ENCODE results near the gene TIMMDC1.
"Not testable (repeated sequence)": the region's sequence is repeated elsewhere in the genome, so short reads cannot be mapped to it uniquely, and the experiment has no call there.

The TIMMDC1 gene

GRCh38 chr3:119538772-119539171, 40.4 kb downstream of the TIMMDC1 start:
- no peak overlapping the region for H3K27ac Mint-ChIP-seq
- H3K4me3 Mint-ChIP-seq: no peak overlapping the region
- no peaks in the 10 kb centered on the region for H3K36me3 Mint-ChIP-seq
- H3K27me3 Mint-ChIP-seq: no peaks in the 10 kb centered on the region
- H3K9me3 Mint-ChIP-seq: no peaks in the 10 kb centered on the region
- no peaks in the 10 kb centered on the region for H3K4me1 Mint-ChIP-seq

- H3K4me3 Mint-ChIP-seq: no peak overlapping the region
- no peaks in the 10 kb centered on the region for H3K36me3 Mint-ChIP-seq
- H3K9me3 Mint-ChIP-seq: no peaks in the 10 kb centered on the region
- H3K27ac Mint-ChIP-seq: no peak overlapping the region
- H3K27me3 Mint-ChIP-seq: no peaks in the 10 kb centered on the region
- no peaks in the 10 kb centered on the region for H3K4me1 Mint-ChIP-seq
Measured at GRCh38 chr3:119541547-119541946, 43.2 kb downstream of the TIMMDC1 start.

- H3K27ac Mint-ChIP-seq: no peak overlapping the region
- H3K9me3 Mint-ChIP-seq: no peaks in the 10 kb centered on the region
- H3K27me3 Mint-ChIP-seq: no peaks in the 10 kb centered on the region
- H3K4me1 Mint-ChIP-seq: no peaks in the 10 kb centered on the region
- H3K36me3 Mint-ChIP-seq: no peaks in the 10 kb centered on the region
- no peak overlapping the region for H3K4me3 Mint-ChIP-seq
Measured at GRCh38 chr3:119542168-119542767, 43.9 kb downstream of the TIMMDC1 start.

DNA sequence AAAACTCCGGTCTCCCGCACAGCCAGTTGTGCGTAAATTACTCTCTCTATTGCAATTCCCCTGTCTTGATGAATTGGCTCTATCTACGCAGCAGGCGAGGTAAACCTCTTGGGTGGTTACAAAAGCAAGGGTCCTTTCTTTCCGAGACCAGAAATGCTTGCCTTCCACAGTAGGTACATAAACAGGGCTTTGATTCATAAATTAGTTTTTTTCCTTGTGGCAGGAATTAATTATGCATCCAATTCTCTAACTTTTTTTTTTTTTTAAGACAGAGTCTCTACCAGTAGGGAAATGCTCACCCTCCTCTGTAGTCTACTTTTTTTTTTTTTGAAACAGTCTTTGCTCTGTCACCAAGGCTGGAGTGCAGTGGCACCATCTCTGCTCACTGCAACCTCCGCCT, 44.8 kb downstream of the TIMMDC1 start:
- H3K9me3 Mint-ChIP-seq: no peaks in the 10 kb centered on the region
- H3K27ac Mint-ChIP-seq: no peak overlapping the region
- no peaks in the 10 kb centered on the region for H3K4me1 Mint-ChIP-seq
- H3K4me3 Mint-ChIP-seq: no peak overlapping the region
- H3K36me3 Mint-ChIP-seq: no peaks in the 10 kb centered on the region
- H3K27me3 Mint-ChIP-seq: no peaks in the 10 kb centered on the region

DNA sequence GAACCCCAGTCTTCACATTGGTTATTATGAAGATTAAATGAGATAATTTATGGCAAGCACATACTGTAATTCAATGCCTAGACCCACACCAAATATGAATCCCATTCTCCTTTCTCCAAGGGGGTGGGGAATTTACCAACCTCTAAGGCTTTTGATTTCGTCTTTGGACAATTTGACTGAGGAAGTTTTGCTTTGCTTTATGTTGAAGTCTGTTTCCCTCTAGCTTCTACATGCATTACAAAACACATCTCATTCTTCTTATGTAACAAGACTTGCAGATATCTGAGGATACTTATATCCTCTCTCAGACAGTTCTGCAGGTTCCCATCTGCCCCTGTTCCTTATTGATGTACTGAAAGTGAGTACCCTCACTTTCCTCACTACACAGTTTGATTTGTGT, 48.9 kb downstream of the TIMMDC1 start:
- Mint-ChIP-seq H3K27ac (no peak overlapping the region), H3K36me3 (no peaks in the 10 kb centered on the region), H3K4me3 (no peak overlapping the region), H3K9me3 (no peaks in the 10 kb centered on the region), H3K27me3 (no peaks in the 10 kb centered on the region), H3K4me1 (no peaks in the 10 kb centered on the region)

GRCh38 chr3:119548341-119548740, 50.0 kb downstream of the TIMMDC1 start:
- H3K36me3 Mint-ChIP-seq: no peaks in the 10 kb centered on the region
- H3K4me1 Mint-ChIP-seq: no peaks in the 10 kb centered on the region
- H3K4me3 Mint-ChIP-seq: no peak overlapping the region
- no peaks in the 10 kb centered on the region for H3K27me3 Mint-ChIP-seq
- no peak overlapping the region for H3K27ac Mint-ChIP-seq
- H3K9me3 Mint-ChIP-seq: no peaks in the 10 kb centered on the region

DNA sequence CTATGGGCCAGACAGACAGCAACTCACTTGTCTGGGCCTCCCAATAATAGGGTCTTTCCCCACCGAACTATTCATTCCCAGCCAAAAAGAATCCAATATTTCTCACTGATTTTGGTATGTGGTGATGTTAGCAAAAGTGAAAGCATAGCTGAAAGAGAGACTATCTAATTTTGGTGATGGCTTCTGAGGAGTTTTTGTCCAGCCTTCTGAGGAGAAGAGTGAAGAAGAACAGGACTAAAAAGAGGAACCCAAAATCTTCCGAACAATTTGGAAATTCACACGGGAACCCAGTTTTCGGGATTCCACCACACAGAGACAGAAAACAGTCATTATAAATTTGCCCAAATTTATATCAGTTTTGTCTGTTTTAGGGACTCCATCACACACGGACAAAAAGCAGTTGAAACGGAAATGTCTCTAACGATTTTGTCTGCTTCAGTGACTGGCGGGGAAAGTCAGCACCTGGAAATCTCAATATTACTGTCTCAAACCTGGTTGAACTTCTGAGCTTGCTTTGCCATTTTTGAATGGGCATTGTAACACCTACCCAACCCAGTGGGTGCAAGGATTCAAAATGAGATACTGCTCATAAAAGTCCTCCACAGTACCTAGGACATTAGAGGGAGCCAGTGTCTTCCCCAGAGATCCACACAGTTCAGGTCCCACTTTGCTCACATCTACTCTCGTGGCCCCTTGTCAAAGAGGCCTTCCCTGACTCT, 52.0 kb downstream of the TIMMDC1 start:
- Mint-ChIP-seq H3K4me3 (no peak overlapping the region), H3K9me3 (no peaks in the 10 kb centered on the region), H3K27me3 (no peaks in the 10 kb centered on the region), H3K4me1 (no peaks in the 10 kb centered on the region), H3K36me3 (no peaks in the 10 kb centered on the region), H3K27ac (no peak overlapping the region)

DNA sequence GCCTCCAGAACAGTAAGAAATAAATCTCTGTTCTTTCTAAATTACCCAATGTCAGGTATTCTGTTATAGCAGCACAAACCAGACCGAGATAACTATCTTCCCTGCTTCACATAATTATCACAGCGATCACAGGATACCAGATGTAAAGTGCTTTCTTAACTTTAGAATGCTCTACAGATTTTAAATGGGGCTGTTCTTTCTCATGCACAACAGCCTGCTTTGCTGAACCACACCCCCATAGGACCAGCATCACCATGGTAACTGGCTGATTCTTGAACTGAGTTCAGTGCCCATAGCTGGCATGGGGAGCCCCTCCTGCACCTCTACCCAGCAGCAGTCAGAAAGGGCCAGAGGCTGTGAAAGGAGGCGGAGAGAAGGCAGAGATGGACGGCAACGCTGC, 53.3 kb downstream of the TIMMDC1 start:
- Mint-ChIP-seq H3K27me3 (no peaks in the 10 kb centered on the region), H3K4me1 (no peaks in the 10 kb centered on the region), H3K9me3 (no peaks in the 10 kb centered on the region), H3K4me3 (no peak overlapping the region), H3K27ac (no peak overlapping the region), H3K36me3 (no peaks in the 10 kb centered on the region)

DNA sequence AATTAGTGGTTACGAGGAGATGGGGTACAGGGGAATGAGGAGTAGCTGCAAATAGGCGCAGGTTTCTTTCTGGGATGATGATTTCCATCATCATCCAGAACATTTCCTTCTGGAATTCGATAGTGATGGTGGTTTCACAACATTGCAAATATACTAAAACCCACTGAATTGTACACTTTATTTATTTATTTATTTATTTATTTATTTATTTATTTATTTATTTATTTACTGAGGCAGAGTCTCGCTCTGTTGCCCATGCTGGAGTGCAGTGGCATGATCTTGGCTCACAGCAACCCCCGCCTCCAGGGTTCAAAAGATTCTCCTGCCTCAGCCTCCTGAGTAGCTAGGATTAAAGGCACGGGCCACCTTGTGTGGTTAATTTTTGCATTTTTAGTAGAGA, 54.6 kb downstream of the TIMMDC1 start:
- H3K36me3 Mint-ChIP-seq, H3K9me3 Mint-ChIP-seq, H3K4me1 Mint-ChIP-seq, H3K27ac Mint-ChIP-seq, H3K27me3 Mint-ChIP-seq, H3K4me3 Mint-ChIP-seq: not testable (repeated sequence)

DNA sequence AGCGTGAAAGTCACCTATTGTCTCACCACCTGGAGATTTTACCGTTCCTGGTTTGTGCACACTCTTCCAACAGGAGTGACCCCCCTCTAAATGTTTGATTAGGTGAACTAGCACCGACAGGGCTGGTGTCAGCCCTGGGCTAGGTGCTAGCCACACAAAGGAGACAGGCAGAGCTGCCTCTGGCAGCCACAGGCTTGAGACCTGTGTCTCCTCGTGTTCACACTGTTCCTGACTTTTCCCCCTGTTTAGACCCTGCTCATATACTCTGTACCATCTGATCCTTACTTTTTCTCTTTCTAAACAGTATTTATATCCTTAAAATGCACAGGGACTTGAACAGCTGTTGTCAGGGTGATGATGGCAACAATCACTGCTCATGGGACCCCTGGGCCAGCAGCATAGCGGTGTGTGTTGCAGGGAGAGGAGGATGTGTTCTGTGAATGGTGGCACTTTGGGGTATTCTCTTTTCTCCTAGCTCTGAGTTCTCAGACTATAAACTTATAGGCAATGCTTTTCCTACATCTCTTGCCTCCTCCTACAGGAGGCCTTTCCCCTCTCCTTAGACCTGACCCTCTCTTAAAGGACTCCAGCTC, 55.6 kb downstream of the TIMMDC1 start:
- no peak overlapping the region for H3K27ac Mint-ChIP-seq
- peaks cover 4% of the 10 kb centered on the region for H3K4me1 Mint-ChIP-seq
- H3K36me3 Mint-ChIP-seq: no peaks in the 10 kb centered on the region
- no peak overlapping the region for H3K4me3 Mint-ChIP-seq
- H3K27me3 Mint-ChIP-seq: no peaks in the 10 kb centered on the region
- H3K9me3 Mint-ChIP-seq: no peaks in the 10 kb centered on the region

GRCh38 chr3:119555309-119555735, 57.0 kb downstream of the TIMMDC1 start:
- no peak overlapping the region for H3K4me3 Mint-ChIP-seq
- H3K4me1 Mint-ChIP-seq: peaks cover 9% of the 10 kb centered on the region
- no peaks in the 10 kb centered on the region for H3K27me3 Mint-ChIP-seq
- no peaks in the 10 kb centered on the region for H3K36me3 Mint-ChIP-seq
- H3K9me3 Mint-ChIP-seq: no peaks in the 10 kb centered on the region
- H3K27ac Mint-ChIP-seq: no peak overlapping the region

DNA sequence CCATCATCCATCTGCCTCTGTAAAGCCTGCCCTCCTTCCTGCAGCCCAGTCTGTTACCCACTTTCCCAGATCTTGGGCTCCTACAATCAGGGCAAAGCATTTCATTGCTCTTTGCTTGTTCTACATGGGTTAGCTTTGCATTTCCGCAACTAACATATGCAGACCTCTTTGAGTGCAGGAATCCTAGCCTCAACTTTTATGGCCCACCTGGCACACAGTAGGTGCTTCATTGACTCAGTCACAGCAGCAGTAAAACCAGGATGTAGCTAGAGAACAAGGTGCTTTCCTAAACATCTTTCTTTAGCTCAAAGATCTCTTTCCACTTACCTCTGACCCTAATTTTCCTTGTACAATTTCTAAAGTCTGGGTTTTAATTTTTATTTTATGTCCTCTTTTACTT, 57.6 kb downstream of the TIMMDC1 start:
- no peak overlapping the region for H3K4me3 Mint-ChIP-seq
- no peaks in the 10 kb centered on the region for H3K9me3 Mint-ChIP-seq
- no peak overlapping the region for H3K27ac Mint-ChIP-seq
- H3K4me1 Mint-ChIP-seq: peaks cover 9% of the 10 kb centered on the region
- H3K27me3 Mint-ChIP-seq: no peaks in the 10 kb centered on the region
- no peaks in the 10 kb centered on the region for H3K36me3 Mint-ChIP-seq

- no peaks in the 10 kb centered on the region for H3K9me3 Mint-ChIP-seq
- H3K4me1 Mint-ChIP-seq: peaks cover 9% of the 10 kb centered on the region
- no peak overlapping the region for H3K4me3 Mint-ChIP-seq
- H3K36me3 Mint-ChIP-seq: no peaks in the 10 kb centered on the region
- no peak overlapping the region for H3K27ac Mint-ChIP-seq
- no peaks in the 10 kb centered on the region for H3K27me3 Mint-ChIP-seq
Measured at GRCh38 chr3:119557192-119557876, 59.0 kb downstream of the TIMMDC1 start.

- Mint-ChIP-seq H3K27me3 (no peaks in the 10 kb centered on the region), H3K36me3 (no peaks in the 10 kb centered on the region), H3K4me1 (peaks cover 9% of the 10 kb centered on the region), H3K4me3 (no peak overlapping the region), H3K9me3 (no peaks in the 10 kb centered on the region), H3K27ac (no peak overlapping the region)
Measured at GRCh38 chr3:119557877-119558269, 59.5 kb downstream of the TIMMDC1 start.

DNA sequence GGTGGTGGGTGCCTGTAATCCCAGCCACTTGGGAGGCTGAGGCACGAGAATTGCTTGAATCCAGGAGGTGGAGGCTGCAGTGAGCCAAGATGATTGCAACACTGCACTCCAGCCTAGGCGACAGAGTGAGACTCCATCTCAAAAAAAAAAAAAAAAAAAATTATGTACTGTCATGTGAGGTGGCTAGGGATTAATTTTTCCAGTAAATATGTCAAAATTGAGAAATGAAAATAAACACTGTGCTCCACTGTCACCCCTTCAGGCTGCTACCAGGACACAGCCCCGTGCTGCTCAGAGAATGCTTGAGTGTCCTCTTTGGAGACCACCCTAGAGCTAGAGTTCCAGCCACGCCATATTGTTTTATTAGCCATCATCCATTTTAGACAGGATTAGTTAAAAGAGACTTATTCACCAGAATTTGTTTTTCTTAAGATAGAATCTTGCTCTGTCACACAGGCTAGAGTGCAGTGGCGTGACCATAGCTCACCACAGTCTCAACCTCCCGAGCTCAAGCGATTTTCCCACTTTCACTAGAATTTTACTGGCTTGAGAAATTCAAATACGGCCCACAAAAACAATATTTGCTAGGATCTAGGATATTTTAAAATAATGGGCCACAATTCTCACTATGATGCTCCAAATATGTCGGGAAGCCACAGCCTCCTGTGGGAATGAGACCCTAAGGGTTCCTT, 60.4 kb downstream of the TIMMDC1 start:
- H3K36me3 Mint-ChIP-seq: no peaks in the 10 kb centered on the region
- H3K4me1 Mint-ChIP-seq: peaks cover 9% of the 10 kb centered on the region
- H3K27me3 Mint-ChIP-seq: no peaks in the 10 kb centered on the region
- H3K27ac Mint-ChIP-seq: no peak overlapping the region
- no peaks in the 10 kb centered on the region for H3K9me3 Mint-ChIP-seq
- no peak overlapping the region for H3K4me3 Mint-ChIP-seq
